Measurements from ENCODE around the gene HMX1. TPM values are rescaled to one million over a fixed set of nuclear protein-coding genes. Genes with fewer than 3 reads are reported as not detected.

HMX1 gene
- polyA plus RNA-seq, 1 of the 3 experiments (the other 2 are of a cell fraction), result 0.20 TPM

DNA sequence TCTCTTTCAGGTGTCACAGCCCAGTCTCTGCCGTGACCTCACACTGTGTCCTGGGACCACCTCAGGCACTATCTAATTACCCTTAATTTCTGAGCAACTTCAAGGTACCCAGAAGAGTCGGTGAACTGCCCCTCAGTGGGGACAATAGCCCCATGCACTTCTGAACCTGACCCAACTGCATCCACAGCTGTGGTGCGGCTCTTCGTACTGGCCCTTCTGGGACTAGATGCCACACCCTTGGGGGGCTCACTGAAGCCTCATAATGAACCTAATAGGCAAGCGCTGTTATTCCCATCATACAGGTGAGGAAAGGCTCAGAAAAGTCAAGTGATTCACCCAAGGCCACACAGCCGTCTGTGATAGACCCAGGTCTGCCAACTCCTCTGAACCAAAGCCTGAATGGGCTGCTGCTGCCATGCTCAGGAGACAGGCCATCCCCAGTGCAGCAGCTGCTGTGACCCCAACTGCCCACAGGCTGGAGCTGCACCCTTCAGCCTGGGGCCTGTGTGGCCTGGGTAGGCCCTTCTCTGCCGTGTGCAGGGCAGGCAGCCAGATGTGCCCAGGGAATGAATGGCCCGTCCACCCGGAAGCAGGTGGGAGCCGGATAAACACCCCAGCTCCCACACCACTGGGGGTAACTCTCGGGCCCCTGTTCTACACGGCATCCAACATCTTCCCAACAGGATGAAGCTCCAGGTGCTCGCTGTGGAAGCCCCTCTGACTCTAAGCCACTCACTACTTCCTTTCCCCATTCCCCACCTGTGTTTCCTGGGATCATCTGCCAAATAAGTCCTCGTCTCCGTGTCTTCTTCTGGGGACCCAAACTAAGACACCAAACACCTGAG is 35.9 kb downstream of the HMX1 start (continued):
- TF ChIP-seq, protein P1, sequence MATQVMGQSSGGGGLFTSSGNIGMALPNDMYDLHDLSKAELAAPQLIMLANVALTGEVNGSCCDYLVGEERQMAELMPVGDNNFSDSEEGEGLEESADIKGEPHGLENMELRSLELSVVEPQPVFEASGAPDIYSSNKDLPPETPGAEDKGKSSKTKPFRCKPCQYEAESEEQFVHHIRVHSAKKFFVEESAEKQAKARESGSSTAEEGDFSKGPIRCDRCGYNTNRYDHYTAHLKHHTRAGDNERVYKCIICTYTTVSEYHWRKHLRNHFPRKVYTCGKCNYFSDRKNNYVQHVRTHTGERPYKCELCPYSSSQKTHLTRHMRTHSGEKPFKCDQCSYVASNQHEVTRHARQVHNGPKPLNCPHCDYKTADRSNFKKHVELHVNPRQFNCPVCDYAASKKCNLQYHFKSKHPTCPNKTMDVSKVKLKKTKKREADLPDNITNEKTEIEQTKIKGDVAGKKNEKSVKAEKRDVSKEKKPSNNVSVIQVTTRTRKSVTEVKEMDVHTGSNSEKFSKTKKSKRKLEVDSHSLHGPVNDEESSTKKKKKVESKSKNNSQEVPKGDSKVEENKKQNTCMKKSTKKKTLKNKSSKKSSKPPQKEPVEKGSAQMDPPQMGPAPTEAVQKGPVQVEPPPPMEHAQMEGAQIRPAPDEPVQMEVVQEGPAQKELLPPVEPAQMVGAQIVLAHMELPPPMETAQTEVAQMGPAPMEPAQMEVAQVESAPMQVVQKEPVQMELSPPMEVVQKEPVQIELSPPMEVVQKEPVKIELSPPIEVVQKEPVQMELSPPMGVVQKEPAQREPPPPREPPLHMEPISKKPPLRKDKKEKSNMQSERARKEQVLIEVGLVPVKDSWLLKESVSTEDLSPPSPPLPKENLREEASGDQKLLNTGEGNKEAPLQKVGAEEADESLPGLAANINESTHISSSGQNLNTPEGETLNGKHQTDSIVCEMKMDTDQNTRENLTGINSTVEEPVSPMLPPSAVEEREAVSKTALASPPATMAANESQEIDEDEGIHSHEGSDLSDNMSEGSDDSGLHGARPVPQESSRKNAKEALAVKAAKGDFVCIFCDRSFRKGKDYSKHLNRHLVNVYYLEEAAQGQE (IDR thresholded peaks at IDR 0.05; ENCODE audit: low read depth, low read length), result no peak
- TF ChIP-seq RCOR1 (IDR thresholded peaks at IDR 0.05; ENCODE audit: low read length), result no peak
- TF ChIP-seq EP300 (IDR thresholded peaks at IDR 0.05; ENCODE audit: borderline replicate concordance in 1 of 2, low read depth in 1 of 2, low read length in 1 of 2), result no peak

DNA sequence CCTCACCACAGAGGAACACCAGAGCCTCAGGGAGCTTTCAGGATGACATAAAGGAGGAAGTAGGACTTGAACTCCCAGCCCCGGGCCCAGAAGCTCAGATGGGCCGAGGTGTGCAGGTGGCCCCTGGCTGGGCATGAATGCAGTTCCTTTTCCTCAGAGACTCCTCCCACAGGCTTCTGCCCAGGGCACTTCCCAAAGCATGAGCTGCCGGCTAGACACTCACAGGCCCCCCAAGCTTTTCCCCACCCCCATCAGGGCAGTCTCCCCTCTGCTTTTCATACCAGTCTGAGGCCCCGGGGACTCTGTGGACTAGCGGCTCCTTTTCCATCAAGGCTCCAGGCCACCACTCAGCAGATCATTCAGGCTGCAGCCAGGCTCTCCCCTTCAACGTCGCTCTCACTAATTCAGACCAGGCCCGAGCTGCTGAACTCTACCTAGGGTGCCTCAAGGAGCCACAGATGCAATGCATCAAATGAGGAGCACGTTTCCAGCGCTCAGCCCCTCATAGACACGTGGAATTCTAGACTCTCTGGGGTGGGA is 36.9 kb downstream of the HMX1 start:
- TF ChIP-seq GATA2 (CRISPR knock-in tag; IDR thresholded peaks at IDR 0.05) (no peak), TEAD4 (IDR thresholded peaks at IDR 0.05; ENCODE audit: borderline replicate concordance, insufficient read depth) (no peak), TCF12 (IDR thresholded peaks at IDR 0.05) (no peak), EZH2phosphoT487 (IDR thresholded peaks at IDR 0.05; ENCODE audit: borderline replicate concordance, low read depth) (no peak), POLR2AphosphoS5 (IDR thresholded peaks at IDR 0.05; ENCODE audit: low read depth, low read length) (no peak)
- CTCF ChIA-PET, result interaction anchor here (1.0 kb wide), 1 partner anchor 146 kb away, joined by 4 read pairs; no protein-coding TSS in a partner anchor
- H3K27ac ChIP-seq (ENCODE audit: low read depth in 2 of 2, low read length in 1 of 2), result no peak overlapping the region
- no peak overlapping the region for H3K4me3 ChIP-seq (ENCODE audit: low read depth in 2 of 2, low read length in 1 of 2)
- H3K4me1 ChIP-seq (ENCODE audit: control insufficient read depth in 1 of 2, insufficient read depth in 2 of 2, low read depth in 1 of 2, low read length in 1 of 2), result peaks cover 0 to 6% of the 10 kb centered on the region in 2 experiments; a peak in 1 of 4 replicates
- H3K36me3 ChIP-seq (replicated peaks in 1 of 2; ENCODE audit: control insufficient read depth in 1 of 2, insufficient read depth in 2 of 2, low read length in 1 of 2), result no peaks in the 10 kb centered on the region
- H2AFZ ChIP-seq (ENCODE audit: low read depth), result no peak overlapping the region
- no peaks in the 10 kb centered on the region for H3K9me2 ChIP-seq
- H4K20me1 ChIP-seq (ENCODE audit: insufficient read depth), result no peaks in the 10 kb centered on the region
- no peaks in the 10 kb centered on the region for H3K79me2 ChIP-seq (ENCODE audit: insufficient read depth)
- H3K4me2 ChIP-seq, result no peak overlapping the region
- H3K9ac ChIP-seq, result no peak overlapping the region
- H3F3A ChIP-seq (replicated peaks; ENCODE audit: insufficient read depth), result no peaks in the 10 kb centered on the region
- POLR2A ChIA-PET, result no interaction called here
- no peaks in the 10 kb centered on the region for H3K27me3 ChIP-seq (ENCODE audit: insufficient read depth)
- peak; percentile 45 for DNase-seq
- no peaks in the 10 kb centered on the region for H3K9me3 ChIP-seq
- WGBS (ENCODE audit: low lambda C conversion rate), result 27% methylated on average over 11 of the region's 11 CpGs

Measured in SK-N-SH (cell line).